C4-2B (cell line): ENCODE data around the gene SGCB.

Source experiments
- ZFX ChIP-seq: fragments of 450-650 bp; IDR thresholded peaks from 2 replicates; pipeline ENCODE4 v1.6.1; 2017
- TF ChIP-seq, protein P1 (sequence below): fragments of 450-650 bp; conservative IDR thresholded peaks from 2 replicates; pipeline ENCODE4 v1.5.1; 2017; ENCODE audit warnings: mild to moderate bottlenecking

DNA sequence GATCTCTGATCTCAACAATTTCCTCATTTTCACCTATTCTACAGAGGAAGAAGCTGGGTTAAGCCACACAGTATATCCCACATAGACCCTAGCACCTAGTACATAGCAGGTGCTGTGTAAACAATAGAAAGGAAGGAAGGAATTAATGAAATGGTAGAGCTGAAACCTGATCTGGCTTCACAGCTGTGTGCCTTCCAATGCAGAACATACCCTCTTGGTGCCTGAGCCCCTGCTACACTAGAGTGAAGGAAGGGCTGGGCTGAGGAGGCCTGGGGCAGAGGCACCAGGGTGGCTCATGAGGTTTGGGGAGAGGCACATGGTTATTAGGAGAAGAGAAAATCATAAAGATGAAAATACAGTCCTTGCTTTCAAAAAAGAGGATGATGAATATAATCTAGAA lies 39.3 kb downstream of the SGCB start:
- TF ChIP-seq, protein P1, sequence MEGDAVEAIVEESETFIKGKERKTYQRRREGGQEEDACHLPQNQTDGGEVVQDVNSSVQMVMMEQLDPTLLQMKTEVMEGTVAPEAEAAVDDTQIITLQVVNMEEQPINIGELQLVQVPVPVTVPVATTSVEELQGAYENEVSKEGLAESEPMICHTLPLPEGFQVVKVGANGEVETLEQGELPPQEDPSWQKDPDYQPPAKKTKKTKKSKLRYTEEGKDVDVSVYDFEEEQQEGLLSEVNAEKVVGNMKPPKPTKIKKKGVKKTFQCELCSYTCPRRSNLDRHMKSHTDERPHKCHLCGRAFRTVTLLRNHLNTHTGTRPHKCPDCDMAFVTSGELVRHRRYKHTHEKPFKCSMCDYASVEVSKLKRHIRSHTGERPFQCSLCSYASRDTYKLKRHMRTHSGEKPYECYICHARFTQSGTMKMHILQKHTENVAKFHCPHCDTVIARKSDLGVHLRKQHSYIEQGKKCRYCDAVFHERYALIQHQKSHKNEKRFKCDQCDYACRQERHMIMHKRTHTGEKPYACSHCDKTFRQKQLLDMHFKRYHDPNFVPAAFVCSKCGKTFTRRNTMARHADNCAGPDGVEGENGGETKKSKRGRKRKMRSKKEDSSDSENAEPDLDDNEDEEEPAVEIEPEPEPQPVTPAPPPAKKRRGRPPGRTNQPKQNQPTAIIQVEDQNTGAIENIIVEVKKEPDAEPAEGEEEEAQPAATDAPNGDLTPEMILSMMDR, result no peak
- TF ChIP-seq ZFX, result no peak
